Smooth muscle cell (in vitro differentiated cells): ENCODE results near the gene BPTF. TPM values are rescaled to one million over a fixed set of nuclear protein-coding genes. Genes with fewer than 3 reads are reported as not detected.
A peak's percentile ranks its signal among the peaks of the same experiment; 100 is the strongest.

Source experiments
- DNase-seq: peaks from one replicate; lab custom pipeline; 2025; ENCODE audit not compliant: unreplicated experiment; lab: John Stamatoyannopoulos, UW
- H2AFZ ChIP-seq: fragments of 200-600 bp; sonication (generic); 2 replicates; pipeline ENCODE4 v1.6.0; 2016; ENCODE audit warnings: antibody characterized with exemption, low read depth, mild to moderate bottlenecking
- H3F3A ChIP-seq: fragments of 200-600 bp; sonication (generic); 2 replicates; pipeline ENCODE4 v1.6.0; 2017; ENCODE audit warnings: antibody characterized with exemption, low read depth
- H3K27ac ChIP-seq: fragments of 200-600 bp; sonication (generic); 2 replicates; pipeline ENCODE4 v1.5.1; 2016; ENCODE audit warnings: low read depth, mild to moderate bottlenecking
- H3K27me3 ChIP-seq: fragments of 200-600 bp; sonication (generic); 2 replicates; pipeline ENCODE4 v1.6.1; 2016; ENCODE audit warnings: low read depth, mild to moderate bottlenecking
- H3K36me3 ChIP-seq: fragments of 200-600 bp; sonication (generic); 2 replicates; pipeline ENCODE4 v1.5.1; 2016; ENCODE audit warnings: low read depth
- H3K4me1 ChIP-seq: fragments of 200-600 bp; sonication (generic); 2 replicates; pipeline ENCODE4 v1.5.1; 2016; ENCODE audit warnings: low read depth
- H3K4me2 ChIP-seq: fragments of 200-600 bp; sonication (generic); 2 replicates; pipeline ENCODE4 v1.6.0; 2016; ENCODE audit warnings: mild to moderate bottlenecking
- H3K4me3 ChIP-seq: fragments of 200-600 bp; sonication (generic); 2 replicates; pipeline ENCODE4 v1.5.1; 2016; ENCODE audit warnings: mild to moderate bottlenecking
- H3K79me2 ChIP-seq: fragments of 200-600 bp; sonication (generic); 2 replicates; pipeline ENCODE4 v1.6.0; 2016; ENCODE audit warnings: low read depth, mild to moderate bottlenecking
- H3K9ac ChIP-seq: fragments of 200-600 bp; sonication (generic); 2 replicates; pipeline ENCODE4 v1.6.0; 2016; ENCODE audit warnings: low read depth
- H3K9me3 ChIP-seq: fragments of 200-600 bp; sonication (generic); replicated peaks from 2 replicates; pipeline ENCODE4 v1.5.1; 2016; ENCODE audit warnings: low read depth
- H4K20me1 ChIP-seq: fragments of 200-600 bp; sonication (generic); 2 replicates; pipeline ENCODE4 v1.6.0; 2016; ENCODE audit warnings: low read depth
- WGBS: methylation state at CpG from one replicate; pipeline ENCODE4 v1.1.7; 2016; ENCODE audit warnings: low lambda C conversion rate; 5-methylcytosine and 5-hydroxymethylcytosine counted together
- polyA plus RNA-seq: library from polyadenylated mRNA; unstranded; fragments of >200 nt; fragmentation: Nextera tagmentation; extraction: Ambion mirVana; gene quantifications from 2 replicates; pipeline ENCODE4 v1.2.1, GENCODE V29; 2016
- total RNA-seq: library from RNA; depleted of rRNA; stranded (reverse); fragments of >200 nt; gene quantifications from 2 replicates; pipeline ENCODE4 v1.2.3, GENCODE V29; 2014
- TF ChIP-seq, protein P1 (sequence below): fragments of 200-600 bp; sonication (generic); IDR thresholded peaks from 2 replicates; pipeline ENCODE4 v1.5.1; 2017; ENCODE audit warnings: borderline replicate concordance, mild to moderate bottlenecking, antibody characterized with exemption; ENCODE audit not compliant: insufficient read depth, poor library complexity, severe bottlenecking

Gene BPTF
- 42.6 and 51.2 TPM in 2 replicates for total RNA-seq
- polyA plus RNA-seq = 26.8 and 38.7 TPM in 2 replicates

- peak within 1 kb of the TSS; percentile 71 for H3K9ac ChIP-seq
- peak within 1 kb of the TSS; percentile 99 for H2AFZ ChIP-seq
- no peaks in the 10 kb centered on the region for H3K27me3 ChIP-seq
- H3K4me3 ChIP-seq = peak within 1 kb of the TSS; percentile 92
- H3K27ac ChIP-seq = no peak within 1 kb of the TSS
- peak within 1 kb of the TSS; percentile 99 for H3K4me2 ChIP-seq
- peaks cover 24% of the 10 kb centered on the region for H3K4me1 ChIP-seq
- peak; percentile 76 for DNase-seq
- H4K20me1 ChIP-seq = peaks cover 35% of the 10 kb centered on the region
- 2% methylated on average over 41 of the region's 88 CpGs for WGBS
- TF ChIP-seq, protein P1, sequence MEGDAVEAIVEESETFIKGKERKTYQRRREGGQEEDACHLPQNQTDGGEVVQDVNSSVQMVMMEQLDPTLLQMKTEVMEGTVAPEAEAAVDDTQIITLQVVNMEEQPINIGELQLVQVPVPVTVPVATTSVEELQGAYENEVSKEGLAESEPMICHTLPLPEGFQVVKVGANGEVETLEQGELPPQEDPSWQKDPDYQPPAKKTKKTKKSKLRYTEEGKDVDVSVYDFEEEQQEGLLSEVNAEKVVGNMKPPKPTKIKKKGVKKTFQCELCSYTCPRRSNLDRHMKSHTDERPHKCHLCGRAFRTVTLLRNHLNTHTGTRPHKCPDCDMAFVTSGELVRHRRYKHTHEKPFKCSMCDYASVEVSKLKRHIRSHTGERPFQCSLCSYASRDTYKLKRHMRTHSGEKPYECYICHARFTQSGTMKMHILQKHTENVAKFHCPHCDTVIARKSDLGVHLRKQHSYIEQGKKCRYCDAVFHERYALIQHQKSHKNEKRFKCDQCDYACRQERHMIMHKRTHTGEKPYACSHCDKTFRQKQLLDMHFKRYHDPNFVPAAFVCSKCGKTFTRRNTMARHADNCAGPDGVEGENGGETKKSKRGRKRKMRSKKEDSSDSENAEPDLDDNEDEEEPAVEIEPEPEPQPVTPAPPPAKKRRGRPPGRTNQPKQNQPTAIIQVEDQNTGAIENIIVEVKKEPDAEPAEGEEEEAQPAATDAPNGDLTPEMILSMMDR = peak; percentile 97
- H3K9me3 ChIP-seq = no peaks in the 10 kb centered on the region
- H3F3A ChIP-seq = no peaks in the 10 kb centered on the region
- H3K36me3 ChIP-seq = no peaks in the 10 kb centered on the region
- peaks cover 41% of the 10 kb centered on the region for H3K79me2 ChIP-seq
Measured at GRCh38 chr17:67824735-67825626, at the start of gene BPTF. BPTF (plus strand) TSS chr17:67825503; CDS start chr17:67825725, 222 bp downstream.

- Histone ChIP-seq H3K4me1 (no peaks in the 10 kb centered on the region), H3K4me3 (no peak overlapping the region), H3K27ac (no peak overlapping the region), H3K79me2 (no peaks in the 10 kb centered on the region), H4K20me1 (no peaks in the 10 kb centered on the region), H3K9me3 (no peaks in the 10 kb centered on the region), H3K9ac (no peak overlapping the region), H3K4me2 (no peak overlapping the region), H3K36me3 (no peaks in the 10 kb centered on the region), H3K27me3 (no peaks in the 10 kb centered on the region), H2AFZ (peak overlapping the region; percentile 24), H3F3A (no peaks in the 10 kb centered on the region)
- TF ChIP-seq, protein P1 = peak; percentile 52
- 47% methylated on average over 13 of the region's 13 CpGs for WGBS
- no peak for DNase-seq
Measured at GRCh38 chr17:67779098-67779672, 46.1 kb upstream of the BPTF start.

DNA sequence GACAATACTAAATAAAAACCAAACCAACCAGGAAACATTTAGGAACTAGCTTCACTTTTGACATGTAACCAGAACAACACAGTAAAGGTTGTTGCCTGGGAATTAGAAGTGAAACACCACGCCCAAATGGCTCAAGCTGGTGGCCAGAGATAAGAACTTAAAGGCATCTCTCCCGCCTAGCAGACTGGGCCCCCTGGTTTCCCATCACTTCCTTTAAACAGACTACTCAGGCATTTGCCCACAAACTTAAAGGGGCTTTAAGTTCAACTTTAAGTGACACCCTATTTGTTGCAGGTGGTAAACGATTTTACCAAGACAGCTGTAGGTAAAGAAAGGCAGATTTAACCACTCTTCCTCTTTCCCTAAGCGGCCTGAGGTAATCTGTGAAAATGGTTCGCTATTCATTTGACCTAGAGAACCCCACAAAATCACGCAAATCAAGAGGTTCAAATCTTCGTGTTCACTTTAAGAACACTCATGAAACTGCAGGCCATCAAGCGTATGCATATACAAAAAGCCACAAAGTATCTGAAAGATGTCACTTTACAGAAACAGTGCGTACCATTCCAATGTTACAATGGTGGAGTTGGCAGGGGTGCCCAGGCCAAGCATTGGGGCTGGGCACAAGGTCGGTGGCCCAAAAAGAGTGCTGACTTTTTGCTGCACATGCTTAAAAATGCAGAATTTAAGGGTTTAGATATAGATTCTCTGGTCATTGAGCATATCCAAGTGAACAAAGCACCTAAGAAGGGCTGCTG lies 40.8 kb upstream of the BPTF start:
- TF ChIP-seq, protein P1 = no peak
- Histone ChIP-seq H3K4me1 (no peaks in the 10 kb centered on the region), H3K27ac (no peak overlapping the region), H3K9me3 (no peaks in the 10 kb centered on the region), H3F3A (no peaks in the 10 kb centered on the region), H2AFZ (no peak overlapping the region), H3K4me2 (no peak overlapping the region), H3K4me3 (no peak overlapping the region), H3K27me3 (no peaks in the 10 kb centered on the region), H3K79me2 (no peaks in the 10 kb centered on the region), H3K36me3 (no peaks in the 10 kb centered on the region), H4K20me1 (no peaks in the 10 kb centered on the region), H3K9ac (no peak overlapping the region)
- 80% methylated on average over 10 of the region's 10 CpGs for WGBS
- DNase-seq = no peak
